KMS-11 (cell line): ENCODE measurements around the gene KRTAP1-5.

Experiments used
- H2AFZ ChIP-seq: fragments of 200-600 bp; sonication (generic); 2 replicates; pipeline ENCODE4 v1.6.1; 2016; ENCODE audit warnings: antibody characterized with exemption, mixed run types, low read depth
- H3K27ac ChIP-seq: fragments of 200-600 bp; sonication (generic); 2 replicates; pipeline ENCODE4 v1.6.1; 2016; ENCODE audit warnings: mild to moderate bottlenecking, mixed run types
- H3K27me3 ChIP-seq: fragments of 200-600 bp; sonication (generic); 2 replicates; pipeline ENCODE4 v1.6.1; 2017; ENCODE audit warnings: mild to moderate bottlenecking, low read depth, mixed run types, moderate library complexity; ENCODE audit not compliant: insufficient read depth
- H3K36me3 ChIP-seq: fragments of 200-600 bp; sonication (generic); 2 replicates; pipeline ENCODE4 v1.6.1; 2017; ENCODE audit warnings: mild to moderate bottlenecking, mixed run types; ENCODE audit not compliant: insufficient read depth
- H3K4me1 ChIP-seq: fragments of 200-600 bp; sonication (generic); 2 replicates; pipeline ENCODE4 v1.6.1; 2016; ENCODE audit warnings: mild to moderate bottlenecking, low read depth, mixed run types; ENCODE audit not compliant: poor library complexity, severe bottlenecking
- H3K4me2 ChIP-seq: fragments of 200-600 bp; sonication (generic); 2 replicates; pipeline ENCODE4 v1.7.0; 2016; ENCODE audit warnings: mild to moderate bottlenecking, mixed run types
- H3K4me3 ChIP-seq: fragments of 200-600 bp; sonication (generic); IDR thresholded peaks from 2 replicates; pipeline ENCODE4 v1.6.1; 2017; ENCODE audit warnings: low read depth, low read length, mixed read lengths; ENCODE audit not compliant: insufficient read depth
- H3K79me2 ChIP-seq: fragments of 200-600 bp; sonication (generic); 2 replicates; pipeline ENCODE4 v1.6.1; 2016; ENCODE audit warnings: low read depth, mixed run types; ENCODE audit not compliant: insufficient read depth
- H3K9ac ChIP-seq: fragments of 200-600 bp; sonication (generic); 2 replicates; pipeline ENCODE4 v1.6.1; 2016; ENCODE audit warnings: mild to moderate bottlenecking, mixed run types
- H4K20me1 ChIP-seq: fragments of 200-600 bp; sonication (generic); 2 replicates; pipeline ENCODE4 v1.6.1; 2016; ENCODE audit warnings: mild to moderate bottlenecking, mixed run types; ENCODE audit not compliant: insufficient read depth
- CTCF ChIP-seq: fragments of 200-600 bp; sonication (generic); conservative IDR thresholded peaks from 2 replicates; pipeline ENCODE4 v1.6.1; 2017; ENCODE audit warnings: low read depth, mild to moderate bottlenecking, antibody characterized with exemption, low read length, moderate library complexity, mixed read lengths

Gene KRTAP1-5

GRCh38 chr17:41009936-41010335, 17.1 kb downstream of the KRTAP1-5 start:
- H3K9ac ChIP-seq, result no peak overlapping the region
- no peaks in the 10 kb centered on the region for H4K20me1 ChIP-seq
- H3K79me2 ChIP-seq, result no peaks in the 10 kb centered on the region
- H3K4me2 ChIP-seq, result no peak overlapping the region
- no peaks in the 10 kb centered on the region for H3K27me3 ChIP-seq
- no peaks in the 10 kb centered on the region for H3K36me3 ChIP-seq
- H3K27ac ChIP-seq, result no peak overlapping the region
- H3K4me1 ChIP-seq, result no peaks in the 10 kb centered on the region
- no peak overlapping the region for H2AFZ ChIP-seq
- H3K4me3 ChIP-seq, result no peak overlapping the region
- TF ChIP-seq CTCF, result no peak

GRCh38 chr17:41009301-41009760, 17.7 kb downstream of the KRTAP1-5 start:
- H3K27ac ChIP-seq, result no peak overlapping the region

GRCh38 chr17:41008811-41009210, 18.2 kb downstream of the KRTAP1-5 start, which contains the start of gene KRTAP3-1:
Gene KRTAP3-1 (minus strand): TSS chr17:41009128. CDS start chr17:41009074, 54 bp downstream.
- H3K36me3 ChIP-seq, result no peaks in the 10 kb centered on the region
- no peak within 1 kb of the TSS for H3K4me2 ChIP-seq
- H3K4me3 ChIP-seq, result no peak within 1 kb of the TSS
- no peak for TF ChIP-seq CTCF
- H2AFZ ChIP-seq, result no peak within 1 kb of the TSS
- no peaks in the 10 kb centered on the region for H4K20me1 ChIP-seq
- H3K79me2 ChIP-seq, result no peaks in the 10 kb centered on the region
- H3K27ac ChIP-seq, result no peak within 1 kb of the TSS
- no peaks in the 10 kb centered on the region for H3K4me1 ChIP-seq
- no peak within 1 kb of the TSS for H3K9ac ChIP-seq
- H3K27me3 ChIP-seq, result no peaks in the 10 kb centered on the region

More at GRCh38 chr17:41009301-41009760, 17.7 kb downstream of the KRTAP1-5 start:
- H3K9ac ChIP-seq, result no peak overlapping the region
- no peaks in the 10 kb centered on the region for H4K20me1 ChIP-seq
- H3K36me3 ChIP-seq, result no peaks in the 10 kb centered on the region
- H3K27me3 ChIP-seq, result no peaks in the 10 kb centered on the region
- H3K4me2 ChIP-seq, result no peak overlapping the region
- H3K4me3 ChIP-seq, result no peak overlapping the region
- H3K79me2 ChIP-seq, result no peaks in the 10 kb centered on the region
- H2AFZ ChIP-seq, result no peak overlapping the region
- TF ChIP-seq CTCF, result no peak
- no peaks in the 10 kb centered on the region for H3K4me1 ChIP-seq

- H2AFZ ChIP-seq, result no peak overlapping the region
- H3K4me1 ChIP-seq, result no peaks in the 10 kb centered on the region
- H4K20me1 ChIP-seq, result no peaks in the 10 kb centered on the region
- no peaks in the 10 kb centered on the region for H3K27me3 ChIP-seq
- H3K4me3 ChIP-seq, result no peak overlapping the region
- no peak overlapping the region for H3K27ac ChIP-seq
- no peak overlapping the region for H3K4me2 ChIP-seq
- H3K36me3 ChIP-seq, result no peaks in the 10 kb centered on the region
- no peaks in the 10 kb centered on the region for H3K79me2 ChIP-seq
- H3K9ac ChIP-seq, result no peak overlapping the region
- TF ChIP-seq CTCF, result no peak
Observed at GRCh38 chr17:41004397-41004796, 22.6 kb downstream of the KRTAP1-5 start.
